HCT116 (cell line): ENCODE data around the gene HECW1.

ENCODE experiments used
- CTCF ChIP-seq, 3 experiments: fragments of 200-600 bp in 1 of 3; sonication (generic) in 1 of 3; IDR thresholded peaks in 2 of 3; conservative IDR thresholded peaks in 1 of 3; 2 replicates each; pipeline ENCODE4 v1.5.1; 2012 to 2017; ENCODE audit warnings: low read depth in 2 of 3, low read length in 2 of 3, antibody characterized with exemption in 1 of 3, borderline replicate concordance in 1 of 3, control low read depth in 1 of 3, mild to moderate bottlenecking in 1 of 3, mixed read lengths in 1 of 3, mixed run types in 1 of 3, moderate library complexity in 1 of 3; ENCODE audit not compliant: insufficient read depth in 1 of 3
- EZH2 ChIP-seq: fragments of 200-600 bp; sonication (generic); IDR thresholded peaks from 2 replicates; pipeline ENCODE4 v1.6.1; 2017; ENCODE audit warnings: antibody characterized with exemption, mixed run types
- RAD21 ChIP-seq: IDR thresholded peaks from 2 replicates; pipeline ENCODE4 v1.6.1; 2012; ENCODE audit warnings: low read depth, mild to moderate bottlenecking
- REST ChIP-seq: IDR thresholded peaks from 2 replicates; pipeline ENCODE4 v1.6.1; 2012; ENCODE audit warnings: low read depth
- TF ChIP-seq, protein P1 (sequence below): IDR thresholded peaks from 2 replicates; pipeline ENCODE4 v1.6.1; 2012

DNA sequence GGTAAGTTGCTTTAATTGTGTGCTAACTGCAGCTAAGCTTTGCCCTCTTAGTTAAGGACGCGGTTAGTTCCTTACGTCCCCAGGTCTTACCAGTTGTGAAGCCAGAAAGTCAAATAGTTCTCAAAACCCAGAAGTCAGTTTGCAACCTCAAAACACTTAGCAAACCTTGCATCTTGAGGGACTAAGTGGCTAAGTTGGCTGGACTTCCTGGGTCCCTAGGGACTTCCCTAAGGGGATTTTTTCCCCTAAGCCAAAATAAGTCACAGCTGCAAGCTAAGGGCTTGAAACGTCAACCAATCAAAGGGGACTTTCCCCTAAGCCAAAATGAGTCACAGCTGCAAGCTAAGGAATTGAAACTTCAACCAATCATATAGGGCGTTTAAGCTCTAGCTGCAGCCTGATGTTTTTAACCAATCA is 36.2 kb upstream of the HECW1 start:
- no peak for TF ChIP-seq RAD21
- TF ChIP-seq CTCF (IDR thresholded peaks at IDR 0.05 in 2 of 3, conservative IDR thresholded peaks at IDR 0.05 in 1 of 3; ENCODE audit: borderline replicate concordance in 1 of 3, insufficient read depth in 1 of 3, low read depth in 2 of 3, low read length in 2 of 3), result no peak
- TF ChIP-seq, protein P1, sequence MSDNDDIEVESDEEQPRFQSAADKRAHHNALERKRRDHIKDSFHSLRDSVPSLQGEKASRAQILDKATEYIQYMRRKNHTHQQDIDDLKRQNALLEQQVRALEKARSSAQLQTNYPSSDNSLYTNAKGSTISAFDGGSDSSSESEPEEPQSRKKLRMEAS, result no peak
- TF ChIP-seq EZH2, result no peak
- TF ChIP-seq REST, result no peak
